OCI-LY3 (cell line): ENCODE results near the gene WFDC13.

Experiments
- H2AFZ ChIP-seq: fragments of 200-600, 300-600 bp; shearing (Covaris generic); 2 replicates; pipeline ENCODE4 v1.6.0; 2014; ENCODE audit warnings: antibody characterized with exemption, low read depth, low read length
- H3K27ac ChIP-seq: fragments of 200-600, 300-600 bp; sonication (generic); 2 replicates; pipeline ENCODE4 v1.5.1; 2014; ENCODE audit warnings: mild to moderate bottlenecking, low read length, moderate library complexity, mixed read lengths
- H3K27me3 ChIP-seq: fragments of 200-600, 300-600 bp; sonication (generic); 2 replicates; pipeline ENCODE4 v1.6.1; 2014; ENCODE audit warnings: low read depth, low read length, mixed read lengths
- H3K36me3 ChIP-seq: fragments of 200-600, 300-600 bp; sonication (generic); replicated peaks from 2 replicates; pipeline ENCODE3; 2014; ENCODE audit warnings: low read depth, low read length, mixed read lengths
- H3K4me1 ChIP-seq: fragments of 300-600, 200-600 bp; sonication (generic); 2 replicates; pipeline ENCODE4 v1.6.1; 2014; ENCODE audit warnings: low read length, mixed read lengths
- H3K4me2 ChIP-seq: fragments of 200-600, 300-600 bp; sonication (generic); 2 replicates; pipeline ENCODE4 v1.6.1; 2014; ENCODE audit warnings: low read length, mixed read lengths
- H3K4me3 ChIP-seq: fragments of 300-600, 200-600 bp; sonication (generic); 2 replicates; pipeline ENCODE4 v1.5.1; 2014; ENCODE audit warnings: antibody characterized with exemption, mild to moderate bottlenecking, low read length, moderate library complexity
- H3K79me2 ChIP-seq: fragments of 300-600, 200-600 bp; shearing (Covaris generic); 2 replicates; pipeline ENCODE4 v1.6.1; 2014; ENCODE audit warnings: mild to moderate bottlenecking, low read length, mixed read lengths
- H3K9ac ChIP-seq: fragments of 300-600, 200-600 bp; shearing (Covaris generic); 2 replicates; pipeline ENCODE4 v1.6.0; 2014; ENCODE audit warnings: mild to moderate bottlenecking, low read length, moderate library complexity
- H3K9me3 ChIP-seq: fragments of 200-600, 300-600 bp; shearing (Covaris generic); 2 replicates; pipeline ENCODE4 v1.6.1; 2014; ENCODE audit warnings: low read length, mixed read lengths; ENCODE audit not compliant: insufficient read depth
- H4K20me1 ChIP-seq: fragments of 200-600, 300-600 bp; sonication (generic); 2 replicates; pipeline ENCODE4 v1.6.1; 2016; ENCODE audit warnings: low read length, mixed read lengths; ENCODE audit not compliant: insufficient read depth
- CTCF ChIP-seq: fragments of 200-600, 300-600 bp; sonication (generic); IDR thresholded peaks from 2 replicates; pipeline ENCODE4 v1.5.1; 2014; ENCODE audit warnings: antibody characterized with exemption, low read length, low read depth
- EZH2phosphoT487 ChIP-seq: fragments of 200-600 bp; shearing (Covaris generic); IDR thresholded peaks from 2 replicates; pipeline ENCODE4 v1.6.1; 2018; ENCODE audit warnings: antibody characterized with exemption, mixed run types, low read depth

The WFDC13 gene

GRCh38 chr20:45727044-45727443, 25.2 kb downstream of the WFDC13 start:
- peaks cover 53% of the 10 kb centered on the region for H3K27me3 ChIP-seq
- no peaks in the 10 kb centered on the region for H4K20me1 ChIP-seq
- H3K9me3 ChIP-seq = peaks cover 7% of the 10 kb centered on the region; the same call in 1 of the 2 replicates
- no peaks in the 10 kb centered on the region for H3K4me1 ChIP-seq
- no peak overlapping the region for H3K4me3 ChIP-seq
- TF ChIP-seq EZH2phosphoT487 = no peak
- H2AFZ ChIP-seq = no peak overlapping the region
- no peak overlapping the region for H3K4me2 ChIP-seq
- no peak overlapping the region for H3K9ac ChIP-seq
- no peaks in the 10 kb centered on the region for H3K79me2 ChIP-seq
- H3K36me3 ChIP-seq = no peaks in the 10 kb centered on the region
- H3K27ac ChIP-seq = no peak overlapping the region

GRCh38 chr20:45732199-45732598, 30.4 kb downstream of the WFDC13 start:
- no peak overlapping the region for H3K4me3 ChIP-seq
- no peak overlapping the region for H3K9ac ChIP-seq
- TF ChIP-seq EZH2phosphoT487 (no peak), CTCF (no peak)
- H2AFZ ChIP-seq = no peak overlapping the region
- H3K4me2 ChIP-seq = no peak overlapping the region
- peaks cover 12% of the 10 kb centered on the region for H3K27me3 ChIP-seq
- H3K36me3 ChIP-seq = no peaks in the 10 kb centered on the region
- H4K20me1 ChIP-seq = no peaks in the 10 kb centered on the region
- H3K9me3 ChIP-seq = peaks cover 16% of the 10 kb centered on the region
- H3K79me2 ChIP-seq = no peaks in the 10 kb centered on the region
- no peaks in the 10 kb centered on the region for H3K4me1 ChIP-seq
- no peak overlapping the region for H3K27ac ChIP-seq

- no peaks in the 10 kb centered on the region for H4K20me1 ChIP-seq
- no peaks in the 10 kb centered on the region for H3K36me3 ChIP-seq
- H3K27ac ChIP-seq = no peak overlapping the region
- H3K79me2 ChIP-seq = no peaks in the 10 kb centered on the region
- no peak overlapping the region for H3K4me2 ChIP-seq
- TF ChIP-seq EZH2phosphoT487 (no peak), CTCF (no peak)
- H3K4me3 ChIP-seq = no peak overlapping the region
- H3K9me3 ChIP-seq = peaks cover 16% of the 10 kb centered on the region
- H3K27me3 ChIP-seq = peaks cover 10% of the 10 kb centered on the region; the same call in 1 of the 2 replicates
- no peak overlapping the region for H3K9ac ChIP-seq
- no peaks in the 10 kb centered on the region for H3K4me1 ChIP-seq
- H2AFZ ChIP-seq = no peak overlapping the region
Measured at GRCh38 chr20:45735552-45735951, 33.7 kb downstream of the WFDC13 start.

GRCh38 chr20:45735988-45736387, 34.1 kb downstream of the WFDC13 start:
- Histone ChIP-seq H3K27ac (no peak overlapping the region), H4K20me1 (no peaks in the 10 kb centered on the region), H3K79me2 (no peaks in the 10 kb centered on the region), H3K9me3 (peaks cover 16% of the 10 kb centered on the region), H2AFZ (no peak overlapping the region), H3K36me3 (no peaks in the 10 kb centered on the region), H3K27me3 (peaks cover 10% of the 10 kb centered on the region; the same call in 1 of the 2 replicates), H3K4me1 (no peaks in the 10 kb centered on the region), H3K4me3 (no peak overlapping the region), H3K9ac (no peak overlapping the region), H3K4me2 (no peak overlapping the region)
- TF ChIP-seq CTCF (no peak), EZH2phosphoT487 (no peak)

- no peaks in the 10 kb centered on the region for H3K9me3 ChIP-seq
- H3K79me2 ChIP-seq = no peaks in the 10 kb centered on the region
- no peaks in the 10 kb centered on the region for H3K36me3 ChIP-seq
- H3K27me3 ChIP-seq = peaks cover 19% of the 10 kb centered on the region
- H3K27ac ChIP-seq = no peak overlapping the region
- H3K4me1 ChIP-seq = no peaks in the 10 kb centered on the region
- TF ChIP-seq CTCF = no peak
- no peak for TF ChIP-seq EZH2phosphoT487
- H3K4me2 ChIP-seq = no peak overlapping the region
- no peak overlapping the region for H3K9ac ChIP-seq
- no peaks in the 10 kb centered on the region for H4K20me1 ChIP-seq
- H3K4me3 ChIP-seq = no peak overlapping the region
- no peak overlapping the region for H2AFZ ChIP-seq
Measured at GRCh38 chr20:45742596-45742995, 40.8 kb downstream of the WFDC13 start.
